HG02678 (cell line): ENCODE results near the gene CACNA2D3.
"Not testable (repeated sequence)": the region's sequence is repeated elsewhere in the genome, so short reads cannot be mapped to it uniquely, and the experiment has no call there.

ENCODE experiments used
- ATAC-seq: cut with Tn5 transposase; IDR thresholded peaks from one replicate; pipeline ENCODE4 v1.9.1; 2021; ENCODE audit warnings: mild to moderate bottlenecking, moderate library complexity; ENCODE audit not compliant: unreplicated experiment

The CACNA2D3 gene

DNA sequence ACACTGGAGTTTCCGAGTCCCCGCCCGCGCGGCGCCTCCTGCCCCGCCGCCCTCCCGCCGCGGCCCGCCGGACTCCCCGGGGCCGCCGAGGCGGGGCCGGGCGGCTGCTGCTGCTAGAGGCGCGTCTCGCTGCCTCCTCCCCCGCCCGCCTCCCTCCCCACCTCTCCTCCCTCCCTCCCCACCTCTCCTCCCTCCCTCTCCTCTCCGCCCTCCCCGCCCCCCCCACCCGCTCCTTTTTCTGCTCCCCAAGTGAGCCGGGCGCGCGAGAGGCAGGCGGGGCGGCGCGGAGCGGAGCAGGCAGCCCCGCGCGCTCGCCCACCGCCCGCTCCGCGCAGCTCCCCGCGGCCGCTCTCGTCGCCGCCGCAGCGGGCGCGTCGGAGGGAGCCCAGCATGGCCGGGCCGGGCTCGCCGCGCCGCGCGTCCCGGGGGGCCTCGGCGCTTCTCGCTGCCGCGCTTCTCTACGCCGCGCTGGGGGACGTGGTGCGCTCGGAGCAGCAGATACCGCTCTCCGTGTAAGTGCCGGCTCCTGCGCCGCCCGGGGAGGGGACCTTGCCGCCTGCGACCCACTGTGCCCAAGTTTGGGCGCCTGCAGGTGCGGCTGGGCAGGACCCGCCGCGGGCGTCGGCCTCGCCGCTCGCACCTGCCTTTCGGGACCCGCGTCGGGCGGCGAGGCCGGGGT lies at the start of gene CACNA2D3:
Gene CACNA2D3 (plus strand): TSS at position 229 of the 679 bp plus-strand sequence.
- no peak for ATAC-seq

DNA sequence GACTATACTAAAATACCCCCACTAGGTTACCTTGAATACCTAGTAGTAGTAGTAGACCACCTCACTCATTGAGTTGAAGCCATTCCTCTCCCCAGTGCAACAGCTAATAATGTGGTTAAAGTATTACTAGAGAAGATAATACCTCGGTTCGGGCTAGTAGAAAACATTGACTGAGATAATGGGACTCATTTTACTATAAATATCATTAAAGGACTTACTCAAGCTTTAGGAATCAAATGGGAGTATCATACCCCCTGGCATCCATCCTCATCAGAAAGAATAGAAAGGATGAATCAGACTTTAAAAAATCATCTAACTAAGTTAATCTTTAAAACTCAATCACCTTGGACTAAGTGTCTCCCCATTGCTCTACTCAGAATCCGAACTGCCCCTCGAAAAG lies 49.0 kb upstream of the CACNA2D3 start:
- no peak for ATAC-seq

DNA sequence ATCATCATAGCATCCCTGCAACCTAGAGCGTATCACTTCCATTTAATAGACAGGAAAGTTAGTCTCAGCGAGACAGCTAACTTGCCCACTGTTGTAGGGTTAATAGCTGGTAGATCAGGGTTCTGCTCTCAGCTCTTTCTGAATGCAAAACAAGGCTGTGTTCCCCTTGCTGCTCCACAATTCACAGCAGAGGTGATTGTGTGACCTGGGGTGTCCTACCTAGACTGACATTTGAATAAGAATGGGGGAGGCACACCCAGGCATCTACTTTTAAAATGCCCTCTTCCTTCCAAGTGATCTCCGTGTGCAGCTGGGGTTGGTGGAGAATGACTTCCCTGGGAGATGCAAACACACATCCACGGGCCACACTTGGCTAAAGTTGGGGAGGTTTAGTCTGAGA lies 43.0 kb upstream of the CACNA2D3 start:
- no peak for ATAC-seq

DNA sequence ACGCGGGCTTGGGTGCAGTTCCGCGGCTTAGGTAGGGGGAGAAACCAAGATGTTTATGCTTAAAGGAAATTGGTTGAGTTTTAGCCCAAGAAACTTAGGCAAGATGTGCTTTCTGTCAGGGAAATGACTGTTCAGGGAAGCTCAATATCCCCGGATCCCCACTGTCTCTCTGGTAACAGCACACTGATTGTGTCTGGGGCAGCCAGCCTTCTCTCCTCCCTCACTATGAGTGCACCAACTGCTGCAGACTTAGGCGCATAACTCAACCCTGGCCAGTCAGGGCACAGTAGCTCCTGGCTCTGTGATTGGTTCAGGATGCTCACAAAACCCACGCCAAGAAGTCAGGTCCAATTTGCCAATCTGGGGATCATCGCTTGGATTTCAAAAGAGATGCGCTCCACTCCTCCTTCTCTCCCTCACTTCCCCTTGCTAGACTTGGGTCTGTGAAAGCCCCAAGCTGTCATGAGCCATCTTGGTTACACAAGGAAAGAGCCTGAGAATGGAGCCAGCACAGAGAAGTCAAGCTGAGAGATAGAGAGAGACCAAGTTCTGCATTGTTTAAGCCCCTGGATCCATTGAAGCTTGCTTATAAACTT lies 42.5 kb upstream of the CACNA2D3 start:
- no peak for ATAC-seq

DNA sequence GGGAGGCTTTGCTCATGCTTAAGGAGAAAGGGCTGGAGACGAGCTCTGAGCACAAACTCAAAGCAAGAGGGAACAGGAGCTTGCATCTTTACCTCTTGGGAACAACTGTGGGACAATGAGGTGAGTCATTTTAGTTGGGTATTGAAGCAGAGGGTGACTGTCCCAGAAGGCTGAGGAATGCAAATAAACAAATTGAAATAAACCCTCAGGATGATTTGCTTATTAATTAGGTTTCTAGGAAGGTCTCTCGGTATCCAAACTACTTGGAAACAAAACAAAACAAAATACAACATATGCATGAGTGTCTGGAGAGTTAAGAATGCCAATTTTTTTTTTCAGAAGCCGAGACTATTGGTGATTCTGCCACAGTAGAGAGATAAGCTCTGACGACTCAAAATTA lies 38.4 kb upstream of the CACNA2D3 start:
- no peak for ATAC-seq

DNA sequence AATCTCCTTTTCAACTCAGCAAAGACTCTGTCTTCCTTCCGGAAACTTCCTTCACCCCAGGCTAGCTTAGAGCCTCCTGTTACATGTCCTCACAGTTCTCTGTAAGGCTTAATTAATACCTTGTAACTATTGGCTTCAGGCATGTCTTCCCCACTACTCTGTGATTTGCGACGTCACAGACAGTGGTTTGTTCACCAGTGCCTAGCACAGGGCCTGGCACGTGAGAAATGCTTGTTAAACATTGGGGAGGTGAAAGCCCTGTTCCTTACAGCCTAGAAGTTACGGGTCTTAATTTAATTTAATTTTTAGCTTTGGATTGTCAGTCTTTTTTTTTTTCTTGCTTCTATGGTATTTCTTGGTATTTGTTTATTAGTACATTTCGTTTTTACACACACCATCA lies 36.4 kb upstream of the CACNA2D3 start:
- ATAC-seq = no peak

DNA sequence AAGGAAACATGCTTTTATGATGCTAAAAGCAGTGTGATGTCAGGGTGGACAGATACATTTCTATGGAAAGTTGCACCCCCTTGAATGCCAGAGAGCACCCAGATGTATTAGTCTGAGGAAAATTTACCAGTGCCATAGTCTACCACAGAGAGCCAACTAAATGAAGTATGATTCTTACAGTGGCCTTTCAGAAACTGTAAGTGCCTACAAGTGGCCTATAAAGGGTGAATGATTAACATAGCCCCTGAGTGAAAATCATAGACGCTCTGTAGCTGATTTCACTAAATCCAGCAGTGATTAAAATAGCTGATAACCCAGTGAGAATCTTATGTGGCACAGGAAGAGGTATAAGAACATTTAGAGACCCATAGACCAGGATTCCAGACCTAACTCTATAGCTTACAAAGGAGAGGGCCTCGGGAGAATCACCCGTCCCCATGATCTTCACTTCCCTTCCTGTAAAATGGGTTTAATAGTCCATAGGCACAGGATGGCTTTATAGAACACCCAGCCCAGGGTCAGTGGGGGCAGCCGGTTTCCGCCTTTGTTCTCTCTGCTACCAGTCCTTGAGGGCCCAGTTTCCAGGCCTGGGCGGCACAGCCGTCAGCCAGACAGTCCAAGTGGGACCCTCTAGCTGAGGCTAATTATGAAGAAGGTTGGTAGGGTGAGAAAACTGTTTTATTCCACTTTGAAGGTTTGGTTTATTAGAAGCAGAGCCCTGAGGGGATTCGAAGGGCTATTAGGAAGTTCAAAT lies 35.5 kb upstream of the CACNA2D3 start:
- ATAC-seq = no peak

DNA sequence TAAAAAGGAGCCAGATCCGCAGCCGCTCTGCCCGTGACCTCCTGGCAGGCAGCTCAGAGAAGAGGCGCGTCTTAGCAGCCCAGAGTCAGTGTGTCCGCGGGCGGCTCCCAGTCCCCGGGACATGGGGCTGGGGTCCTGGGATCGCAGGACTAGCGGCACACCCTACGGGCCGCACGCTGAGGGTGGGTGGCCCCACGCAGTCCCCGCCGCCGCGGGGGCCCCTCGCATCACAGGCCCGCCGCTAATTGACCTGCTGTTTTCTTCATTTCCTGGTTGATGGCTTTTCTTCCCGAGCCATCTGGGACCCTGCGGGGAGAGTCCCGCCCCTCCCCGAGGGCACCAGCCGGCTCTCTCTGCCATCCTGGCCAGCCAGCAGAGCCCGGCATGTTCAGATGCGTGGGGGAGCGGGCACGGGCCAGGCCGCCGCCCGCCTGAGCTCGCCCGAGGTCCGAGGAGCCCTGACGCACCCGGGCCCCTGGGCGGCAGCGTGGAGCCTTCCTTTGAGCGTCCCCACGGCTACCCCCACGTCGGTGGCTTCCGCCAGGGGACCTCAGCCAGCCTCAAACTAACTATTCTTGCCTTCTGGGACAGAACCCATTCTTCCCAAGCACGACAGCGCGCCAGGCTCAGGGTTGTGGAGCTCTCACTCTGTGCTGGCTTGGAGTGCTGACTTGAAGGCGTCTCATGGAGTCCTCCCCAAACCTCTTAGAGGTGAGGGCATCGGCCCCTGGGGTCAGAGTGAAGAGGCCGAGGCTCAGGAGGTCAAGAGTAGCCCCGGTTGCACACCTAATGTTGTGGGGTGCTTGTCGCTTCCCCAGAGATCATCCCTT lies 34.6 kb upstream of the CACNA2D3 start:
- no peak for ATAC-seq

DNA sequence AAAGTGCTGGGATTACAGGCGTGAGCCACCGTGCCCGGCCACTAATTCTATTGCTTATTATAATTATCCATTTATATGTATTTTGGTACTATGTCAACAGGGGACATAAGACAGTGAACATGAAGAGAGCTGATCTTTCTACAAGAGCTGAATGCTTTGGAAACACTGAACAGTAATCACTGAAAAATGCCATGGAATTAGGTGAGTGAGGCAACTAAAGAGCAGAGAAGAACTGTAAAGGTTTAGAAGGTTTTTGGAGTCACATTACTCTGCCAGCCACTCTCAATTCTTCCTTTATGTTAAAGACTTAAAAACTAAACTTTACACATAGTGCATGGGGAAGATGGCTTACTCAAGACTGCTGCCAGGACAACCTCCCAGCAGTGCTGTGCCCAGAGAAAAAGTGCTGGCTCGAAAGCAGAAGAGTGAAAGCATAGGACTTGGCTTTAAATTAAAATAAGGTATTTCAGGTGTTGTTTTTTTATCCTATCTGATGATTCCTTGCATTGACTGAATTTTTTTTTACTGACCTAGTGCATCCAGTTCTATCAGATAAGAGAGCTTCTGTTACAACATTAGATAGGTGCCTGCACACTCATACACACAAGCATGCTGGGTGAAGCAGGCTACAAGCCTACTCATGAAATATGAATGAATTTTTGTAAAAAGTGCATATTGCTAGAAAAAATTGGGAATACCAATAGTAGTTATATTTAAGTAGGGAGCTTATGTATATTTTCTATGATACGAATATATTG lies 28.7 kb upstream of the CACNA2D3 start:
- no peak for ATAC-seq

DNA sequence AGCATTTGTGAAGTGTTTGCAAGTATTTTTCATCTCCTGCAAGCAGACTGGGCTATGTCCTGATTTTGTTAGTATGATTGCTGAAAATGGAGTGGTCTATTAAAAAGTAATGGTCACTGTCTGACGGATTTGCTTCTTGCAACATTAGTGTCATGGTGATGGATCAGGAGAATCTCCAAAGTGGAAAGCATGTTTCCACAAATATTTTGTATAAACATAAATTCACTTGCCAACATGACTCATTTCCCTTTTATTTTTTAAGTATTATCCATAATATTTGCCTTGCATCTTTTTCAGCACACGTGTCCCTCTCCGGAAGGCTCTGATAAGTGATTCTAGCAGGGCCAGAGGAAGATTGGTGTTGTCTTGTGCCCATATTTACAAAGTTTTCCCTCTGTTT lies 27.4 kb upstream of the CACNA2D3 start:
- no peak for ATAC-seq

DNA sequence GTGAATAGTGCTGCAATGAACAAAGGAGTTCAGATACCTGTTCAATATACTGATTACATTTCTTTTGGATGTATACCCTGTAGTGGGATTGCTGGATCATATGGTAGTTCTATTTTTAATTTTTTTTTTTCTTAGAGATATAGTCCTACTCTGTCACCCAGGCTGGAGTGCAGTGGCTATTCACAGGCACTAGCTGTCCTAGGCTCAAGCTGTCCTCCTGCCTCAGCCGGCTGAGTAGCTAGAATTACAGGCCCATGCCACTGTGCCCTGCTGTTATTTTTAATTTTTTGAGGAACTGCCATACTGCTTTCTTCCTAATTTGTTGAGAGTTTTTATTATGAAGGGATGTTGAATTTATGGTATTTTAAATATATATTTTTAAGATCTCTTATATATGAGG lies 23.0 kb upstream of the CACNA2D3 start:
- ATAC-seq = no peak

DNA sequence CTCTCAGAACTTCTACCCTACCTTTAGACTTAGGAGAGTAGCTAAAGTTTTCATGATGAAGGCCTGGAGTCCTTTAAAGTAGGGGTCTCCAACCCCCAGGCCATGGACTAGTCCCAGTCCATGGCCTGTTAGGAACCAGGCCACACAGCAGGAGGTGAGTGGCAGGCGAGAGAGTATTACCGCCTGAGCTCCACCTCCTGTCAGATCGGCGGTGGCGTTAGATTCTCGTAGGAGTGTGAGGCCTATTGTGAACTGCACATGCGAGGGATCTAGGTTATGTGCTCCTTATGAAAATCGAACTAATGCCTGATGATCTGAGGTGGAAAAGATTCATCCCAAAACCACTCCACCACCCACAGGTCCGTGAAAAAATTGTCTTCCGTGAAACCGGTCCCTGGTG lies 18.3 kb upstream of the CACNA2D3 start:
- no peak for ATAC-seq

DNA sequence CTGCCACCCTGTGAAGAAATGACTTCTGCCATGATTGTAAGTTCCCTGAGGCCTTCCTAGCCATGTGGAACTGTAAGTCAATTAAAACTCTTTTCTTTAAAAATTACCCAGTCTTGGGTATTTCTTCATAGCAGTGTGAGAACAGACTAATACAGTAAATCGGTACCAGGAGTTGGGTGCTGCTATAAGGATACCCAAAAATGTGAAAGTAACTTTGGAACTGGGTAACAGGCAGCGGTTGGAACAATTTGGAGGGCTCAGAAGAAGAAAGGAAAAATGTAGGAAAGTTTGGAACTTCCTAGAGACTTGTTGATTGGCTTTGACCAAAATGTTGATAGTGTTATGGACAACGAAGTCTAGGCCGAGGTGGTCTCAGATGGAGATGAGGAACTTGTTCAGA lies 6.2 kb upstream of the CACNA2D3 start:
- not testable (repeated sequence) for ATAC-seq

DNA sequence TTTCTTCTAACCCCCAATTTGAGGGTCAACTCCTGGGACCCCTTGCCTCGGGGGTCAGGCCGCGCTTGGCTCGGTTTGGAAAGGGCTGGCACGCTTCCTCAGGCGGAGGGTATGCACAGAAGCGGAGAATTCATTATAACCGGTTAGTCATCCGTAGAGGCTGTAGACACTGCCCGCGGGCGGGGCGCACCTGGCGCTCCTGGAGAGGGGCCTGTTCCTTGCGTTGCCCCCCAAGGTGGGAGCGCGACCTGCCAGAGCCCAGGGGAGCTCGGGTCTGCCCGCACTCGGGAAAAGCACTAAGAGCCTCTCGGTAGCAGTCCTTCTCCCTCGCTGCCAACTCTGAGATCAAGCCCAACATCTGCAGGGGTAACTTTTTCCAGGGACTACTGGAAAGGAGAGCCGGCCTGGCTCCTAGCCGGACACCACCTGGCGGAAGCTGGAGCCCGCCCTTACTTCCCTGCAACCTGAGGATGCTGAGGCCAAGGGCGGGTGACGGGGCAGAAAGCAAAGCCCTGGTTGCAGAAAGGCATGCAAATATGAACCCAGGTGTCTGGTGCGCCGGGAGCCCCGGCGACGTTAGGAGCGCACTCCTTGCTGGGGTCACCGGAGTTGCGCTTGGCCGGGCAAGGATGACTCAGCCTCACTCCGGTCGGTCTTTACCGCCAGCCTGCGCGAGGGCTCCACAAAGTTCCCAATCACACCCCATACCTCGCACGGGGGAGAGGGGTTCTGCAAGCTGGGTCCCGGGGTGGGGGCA lies 1.5 kb upstream of the CACNA2D3 start:
- no peak for ATAC-seq

DNA sequence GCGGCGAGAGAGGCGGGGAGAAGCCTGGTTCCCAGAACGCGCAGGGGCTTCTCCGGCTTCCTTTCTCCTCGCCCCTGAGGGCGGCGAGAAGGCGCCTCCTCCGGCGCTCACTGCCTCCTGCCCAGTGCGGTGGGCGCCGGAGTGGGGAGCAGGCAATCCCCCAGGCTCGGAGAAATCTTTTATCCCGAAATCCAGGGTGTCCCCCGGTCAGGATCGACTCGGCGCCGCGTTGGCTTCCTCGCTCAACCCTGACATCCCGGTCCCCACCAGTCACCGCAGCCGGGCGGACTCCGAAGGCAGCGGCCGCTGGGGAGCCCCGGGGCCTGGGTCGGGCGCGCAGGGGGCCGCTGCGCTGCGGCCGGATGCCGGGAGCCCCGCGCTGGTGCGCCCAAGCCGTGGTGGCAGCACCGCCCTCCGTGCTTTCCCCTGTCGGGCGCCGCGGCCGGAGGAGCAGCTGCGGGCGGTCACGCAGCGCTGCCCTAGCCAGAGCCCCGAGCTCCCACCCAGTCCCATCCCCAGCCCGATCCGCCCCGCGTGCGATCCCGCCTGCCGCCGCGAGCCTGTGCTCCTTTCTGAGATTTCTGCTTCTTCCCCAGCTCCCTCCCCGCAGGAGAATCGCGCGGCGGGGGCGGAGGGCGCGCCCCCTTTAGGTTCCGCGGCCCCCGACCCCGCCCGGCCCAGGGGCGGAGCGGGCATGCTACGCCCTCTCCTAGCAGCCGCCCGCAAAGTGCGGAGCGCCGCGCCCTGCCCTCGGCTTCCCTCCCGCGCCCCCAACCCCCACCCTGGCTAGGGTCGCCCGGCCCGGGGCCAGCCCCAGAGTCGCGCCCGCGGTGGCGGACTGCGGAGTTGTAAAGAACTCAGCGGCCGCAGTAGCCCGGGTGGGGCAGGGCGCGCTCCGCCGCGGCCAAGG lies 683 bp upstream of the CACNA2D3 start:
- no peak for ATAC-seq

DNA sequence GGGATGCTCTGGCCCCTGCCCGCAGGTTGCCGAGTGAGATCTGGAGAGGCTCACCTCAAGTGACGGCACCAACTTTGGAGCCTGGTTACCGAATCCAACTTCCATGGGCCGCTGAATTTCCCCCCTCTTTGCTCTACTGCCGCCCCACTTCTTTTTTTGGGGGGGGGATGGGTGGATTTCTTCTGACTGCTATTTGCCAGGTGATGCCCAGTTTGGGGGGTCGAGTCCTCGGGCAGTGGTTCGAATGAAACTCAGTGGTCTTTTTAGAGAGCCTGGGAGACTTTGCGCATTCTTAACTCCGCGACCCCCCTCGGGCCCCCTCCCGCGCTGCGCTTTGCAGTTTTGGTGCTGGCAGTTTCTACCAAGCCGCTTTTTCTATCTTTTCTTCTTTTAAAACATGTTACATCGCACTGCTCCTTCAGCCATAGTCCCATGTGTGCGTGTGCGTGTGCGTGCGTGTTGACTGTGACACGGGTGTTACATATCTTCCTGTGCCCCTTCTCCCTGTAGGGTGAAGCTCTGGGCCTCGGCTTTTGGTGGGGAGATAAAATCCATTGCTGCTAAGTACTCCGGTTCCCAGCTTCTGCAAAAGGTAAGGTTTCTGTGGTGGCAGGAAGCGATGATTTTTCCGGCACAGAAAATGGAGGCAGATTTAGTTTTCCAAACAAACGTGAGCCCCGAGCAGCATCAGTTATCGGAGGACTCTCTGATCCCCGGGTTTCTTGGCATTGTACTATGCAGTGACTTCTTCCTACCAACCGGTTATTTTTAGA lies 837 bp downstream of the CACNA2D3 start:
- no peak for ATAC-seq

DNA sequence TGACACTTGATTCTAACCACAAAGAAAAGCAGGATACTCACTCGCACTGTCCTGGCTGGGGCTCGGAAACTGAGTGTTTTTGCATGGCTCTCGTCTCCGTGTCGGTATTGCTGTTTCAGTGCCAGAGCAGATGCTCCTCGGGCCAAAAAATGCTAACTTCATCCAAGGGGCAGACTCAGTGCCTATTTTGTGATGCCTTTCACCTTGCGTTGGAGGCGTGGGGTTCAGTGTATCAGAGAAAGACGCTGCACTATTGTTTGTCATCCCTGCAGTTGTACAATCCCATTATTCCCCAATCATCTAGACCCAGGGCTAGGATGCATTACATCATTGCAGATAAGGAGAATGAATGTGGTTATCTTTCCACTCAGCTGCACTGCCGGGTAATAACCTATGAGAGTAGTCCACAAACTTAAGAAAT lies 1.4 kb downstream of the CACNA2D3 start:
- ATAC-seq = no peak

DNA sequence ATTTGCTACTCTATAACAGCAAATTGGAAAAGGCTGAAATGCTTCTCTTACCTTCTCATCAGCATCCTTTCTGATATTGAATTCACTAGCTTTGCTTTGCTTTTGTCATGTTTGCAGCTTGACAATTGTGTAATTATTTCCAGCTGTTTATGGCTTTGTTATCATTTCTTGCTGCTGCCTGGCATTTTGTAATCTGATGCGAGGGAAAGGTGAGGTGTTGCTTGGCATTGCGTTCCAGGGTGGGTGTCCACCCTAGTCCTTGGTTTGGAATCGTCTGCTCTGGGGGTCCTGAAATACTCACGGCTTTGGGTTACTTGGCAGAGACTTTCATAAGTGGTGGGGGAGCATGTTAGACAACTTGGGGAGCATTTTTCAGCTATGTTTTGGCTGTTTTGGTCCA lies 2.9 kb downstream of the CACNA2D3 start:
- ATAC-seq = no peak
